Measurements from ENCODE around the gene POU2AF1. TPM values are rescaled to one million over a fixed set of nuclear protein-coding genes. Genes with fewer than 3 reads are reported as not detected.

POU2AF1 gene
- total and polyA plus RNA-seq, 2 of the 13 experiments (the other 11 are each of a cell fraction or from before 2014, with no cell fraction given) = 1.9 to 3.6 TPM

GRCh38 chr11:111351374-111352055 is 27.6 kb downstream of the POU2AF1 start (continued):
- no peak for TF ChIP-seq BCLAF1 (IDR thresholded peaks at IDR 0.05)
- no peak for TF ChIP-seq GFI1 (CRISPR knock-in tag; IDR thresholded peaks at IDR 0.05; ENCODE audit: borderline replicate concordance)
- no peak for TF ChIP-seq HOXA7 (CRISPR knock-in tag; IDR thresholded peaks at IDR 0.05)
- no peak for TF ChIP-seq ZNF616 (CRISPR knock-in tag; IDR thresholded peaks at IDR 0.05; ENCODE audit: low read depth)
- no peak for TF ChIP-seq ZNF101 (CRISPR knock-in tag; IDR thresholded peaks at IDR 0.05; ENCODE audit: borderline replicate concordance, low read depth)
- TF ChIP-seq NR2F1 (CRISPR knock-in tag; IDR thresholded peaks at IDR 0.05) = no peak
- no peak for TF ChIP-seq USF2 (IDR thresholded peaks at IDR 0.05; ENCODE audit: low read depth, low read length)
- TF ChIP-seq USF2 (CRISPR knock-in tag; IDR thresholded peaks at IDR 0.05; ENCODE audit: borderline replicate concordance) = no peak
- TF ChIP-seq HNF1B (CRISPR knock-in tag; IDR thresholded peaks at IDR 0.05) = no peak
- TF ChIP-seq, protein P1, sequence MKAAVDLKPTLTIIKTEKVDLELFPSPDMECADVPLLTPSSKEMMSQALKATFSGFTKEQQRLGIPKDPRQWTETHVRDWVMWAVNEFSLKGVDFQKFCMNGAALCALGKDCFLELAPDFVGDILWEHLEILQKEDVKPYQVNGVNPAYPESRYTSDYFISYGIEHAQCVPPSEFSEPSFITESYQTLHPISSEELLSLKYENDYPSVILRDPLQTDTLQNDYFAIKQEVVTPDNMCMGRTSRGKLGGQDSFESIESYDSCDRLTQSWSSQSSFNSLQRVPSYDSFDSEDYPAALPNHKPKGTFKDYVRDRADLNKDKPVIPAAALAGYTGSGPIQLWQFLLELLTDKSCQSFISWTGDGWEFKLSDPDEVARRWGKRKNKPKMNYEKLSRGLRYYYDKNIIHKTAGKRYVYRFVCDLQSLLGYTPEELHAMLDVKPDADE (CRISPR knock-in tag; IDR thresholded peaks at IDR 0.05) = no peak
- TF ChIP-seq ZNF446 (CRISPR knock-in tag; IDR thresholded peaks at IDR 0.05) = no peak
- TF ChIP-seq ZNF549 (CRISPR knock-in tag; IDR thresholded peaks at IDR 0.05) = no peak
- no peak for TF ChIP-seq TMF1 (CRISPR knock-in tag; IDR thresholded peaks at IDR 0.05; ENCODE audit: low read depth)
- TF ChIP-seq ZSCAN22 (CRISPR knock-in tag; IDR thresholded peaks at IDR 0.05) = no peak
- TF ChIP-seq LRRFIP1 (CRISPR knock-in tag; conservative IDR thresholded peaks at IDR 0.05) = no peak
- TF ChIP-seq ZBTB46 (CRISPR knock-in tag; IDR thresholded peaks at IDR 0.05; ENCODE audit: borderline replicate concordance) = no peak
- no peak for TF ChIP-seq ZNF792 (CRISPR knock-in tag; IDR thresholded peaks at IDR 0.05)
